ENCODE results near the gene RNF26. TPM values are rescaled to one million over a fixed set of nuclear protein-coding genes. Genes with fewer than 3 reads are reported as not detected.

RNF26 gene
- total and polyA plus RNA-seq, 2 of the 13 experiments (the other 11 are each of a cell fraction or from before 2014, with no cell fraction given): 11.9 to 26.3 TPM

- TF ChIP-seq EZH2 (conservative IDR thresholded peaks at IDR 0.05; ENCODE audit: low read depth, low read length): no peak
- TF ChIP-seq MAFG (CRISPR knock-in tag; IDR thresholded peaks at IDR 0.05): peak; percentile 65; the same call in 1 of the 2 replicates
- TF ChIP-seq ZNF567 (CRISPR knock-in tag; IDR thresholded peaks at IDR 0.05; ENCODE audit: borderline replicate concordance): no peak
- TF ChIP-seq FOXO1 (CRISPR knock-in tag; IDR thresholded peaks at IDR 0.05): no peak
- TF ChIP-seq, protein P1, sequence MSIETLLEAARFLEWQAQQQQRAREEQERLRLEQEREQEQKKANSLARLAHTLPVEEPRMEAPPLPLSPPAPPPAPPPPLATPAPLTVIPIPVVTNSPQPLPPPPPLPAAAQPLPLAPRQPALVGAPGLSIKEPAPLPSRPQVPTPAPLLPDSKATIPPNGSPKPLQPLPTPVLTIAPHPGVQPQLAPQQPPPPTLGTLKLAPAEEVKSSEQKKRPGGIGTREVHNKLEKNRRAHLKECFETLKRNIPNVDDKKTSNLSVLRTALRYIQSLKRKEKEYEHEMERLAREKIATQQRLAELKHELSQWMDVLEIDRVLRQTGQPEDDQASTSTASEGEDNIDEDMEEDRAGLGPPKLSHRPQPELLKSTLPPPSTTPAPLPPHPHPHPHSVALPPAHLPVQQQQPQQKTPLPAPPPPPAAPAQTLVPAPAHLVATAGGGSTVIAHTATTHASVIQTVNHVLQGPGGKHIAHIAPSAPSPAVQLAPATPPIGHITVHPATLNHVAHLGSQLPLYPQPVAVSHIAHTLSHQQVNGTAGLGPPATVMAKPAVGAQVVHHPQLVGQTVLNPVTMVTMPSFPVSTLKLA (IDR thresholded peaks at IDR 0.05): no peak
- TF ChIP-seq ZSCAN21 (CRISPR knock-in tag; IDR thresholded peaks at IDR 0.05; ENCODE audit: borderline replicate concordance): no peak; the same call in 1 of the 2 replicates
- TF ChIP-seq ZNF331 (CRISPR knock-in tag; IDR thresholded peaks at IDR 0.05): 0 out of 2 replicates have a peak, but pooled peaks have one; percentile 32
- TF ChIP-seq, protein P2, sequence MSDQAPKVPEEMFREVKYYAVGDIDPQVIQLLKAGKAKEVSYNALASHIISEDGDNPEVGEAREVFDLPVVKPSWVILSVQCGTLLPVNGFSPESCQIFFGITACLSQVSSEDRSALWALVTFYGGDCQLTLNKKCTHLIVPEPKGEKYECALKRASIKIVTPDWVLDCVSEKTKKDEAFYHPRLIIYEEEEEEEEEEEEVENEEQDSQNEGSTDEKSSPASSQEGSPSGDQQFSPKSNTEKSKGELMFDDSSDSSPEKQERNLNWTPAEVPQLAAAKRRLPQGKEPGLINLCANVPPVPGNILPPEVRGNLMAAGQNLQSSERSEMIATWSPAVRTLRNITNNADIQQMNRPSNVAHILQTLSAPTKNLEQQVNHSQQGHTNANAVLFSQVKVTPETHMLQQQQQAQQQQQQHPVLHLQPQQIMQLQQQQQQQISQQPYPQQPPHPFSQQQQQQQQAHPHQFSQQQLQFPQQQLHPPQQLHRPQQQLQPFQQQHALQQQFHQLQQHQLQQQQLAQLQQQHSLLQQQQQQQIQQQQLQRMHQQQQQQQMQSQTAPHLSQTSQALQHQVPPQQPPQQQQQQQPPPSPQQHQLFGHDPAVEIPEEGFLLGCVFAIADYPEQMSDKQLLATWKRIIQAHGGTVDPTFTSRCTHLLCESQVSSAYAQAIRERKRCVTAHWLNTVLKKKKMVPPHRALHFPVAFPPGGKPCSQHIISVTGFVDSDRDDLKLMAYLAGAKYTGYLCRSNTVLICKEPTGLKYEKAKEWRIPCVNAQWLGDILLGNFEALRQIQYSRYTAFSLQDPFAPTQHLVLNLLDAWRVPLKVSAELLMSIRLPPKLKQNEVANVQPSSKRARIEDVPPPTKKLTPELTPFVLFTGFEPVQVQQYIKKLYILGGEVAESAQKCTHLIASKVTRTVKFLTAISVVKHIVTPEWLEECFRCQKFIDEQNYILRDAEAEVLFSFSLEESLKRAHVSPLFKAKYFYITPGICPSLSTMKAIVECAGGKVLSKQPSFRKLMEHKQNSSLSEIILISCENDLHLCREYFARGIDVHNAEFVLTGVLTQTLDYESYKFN (CRISPR knock-in tag; conservative IDR thresholded peaks at IDR 0.05): peak; percentile 92
- TF ChIP-seq ZBTB39 (CRISPR knock-in tag; IDR thresholded peaks at IDR 0.05): peak; percentile 73; the same call in 1 of the 2 replicates
- TF ChIP-seq SIX1 (CRISPR knock-in tag; IDR thresholded peaks at IDR 0.05; ENCODE audit: borderline replicate concordance): no peak
- peak in 1 of 2 experiments; percentile 65; a peak in 2 of 4 replicates for TF ChIP-seq EP300 (IDR thresholded peaks at IDR 0.05; ENCODE audit: low read depth in 2 of 2, low read length in 2 of 2)
- peak; percentile 33; the same call in 1 of the 2 replicates for TF ChIP-seq EP300 (CRISPR knock-in tag; IDR thresholded peaks at IDR 0.05; ENCODE audit: borderline replicate concordance)
- no peak for TF ChIP-seq SETDB1 (CRISPR knock-in tag; IDR thresholded peaks at IDR 0.05; ENCODE audit: borderline replicate concordance)
- no peak for TF ChIP-seq RARG (CRISPR knock-in tag; IDR thresholded peaks at IDR 0.05; ENCODE audit: low read depth)
- TF ChIP-seq BORCS8-MEF2B (CRISPR knock-in tag; IDR thresholded peaks at IDR 0.05): peak; percentile 38; the same call in 1 of the 2 replicates
- TF ChIP-seq NCOA5 (CRISPR knock-in tag; IDR thresholded peaks at IDR 0.05): no peak
- peak; percentile 28; the same call in 1 of the 2 replicates for TF ChIP-seq RAD21 (CRISPR knock-in tag; IDR thresholded peaks at IDR 0.05)
- no peak for TF ChIP-seq FOXM1 (CRISPR knock-in tag; IDR thresholded peaks at IDR 0.05)
Observed at GRCh38 chr11:119368121-119369034, 34.1 kb downstream of the RNF26 start (continued).
